ENCODE results near the gene NR4A1. TPM values are rescaled to one million over a fixed set of nuclear protein-coding genes. Genes with fewer than 3 reads are reported as not detected.

The NR4A1 gene
- total RNA-seq, 1 donor from 2014 or later = 2.3 TPM

DNA sequence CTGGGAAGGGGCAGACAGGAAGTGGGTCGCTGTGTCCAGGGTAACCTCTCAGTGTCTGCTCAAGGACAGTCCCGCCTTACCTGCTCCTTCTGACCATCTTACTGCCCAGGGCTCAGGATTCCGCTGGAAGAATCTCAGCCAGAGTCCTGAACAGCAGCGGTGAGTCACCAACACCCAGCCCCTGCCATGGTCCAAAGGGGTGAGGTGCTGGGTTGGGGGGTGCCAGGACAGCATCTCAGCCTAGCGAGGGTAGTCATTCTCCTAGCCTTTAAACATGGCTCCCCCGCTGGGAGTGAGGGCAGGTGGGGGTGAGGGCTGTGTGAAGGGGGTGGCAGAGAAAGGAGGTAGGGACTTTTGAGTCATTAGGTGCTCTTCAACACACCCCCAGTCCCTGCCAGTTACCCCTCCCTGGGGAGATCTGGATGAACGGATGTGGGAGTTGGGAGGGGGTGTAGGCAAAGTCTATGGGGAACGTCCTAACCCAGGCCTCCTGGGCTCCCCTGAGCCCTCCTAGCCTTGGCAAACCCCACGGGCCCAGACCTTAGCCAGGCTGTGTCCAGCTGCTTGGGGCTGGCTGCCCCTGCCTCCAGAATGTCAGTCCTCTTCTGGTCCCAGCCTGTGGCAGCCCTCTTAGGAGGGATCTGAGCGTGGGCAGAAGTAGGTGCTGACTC is 42.0 kb upstream of the NR4A1 start:
- Histone ChIP-seq H2AFZ (ENCODE audit: low read depth, low read length) (no peak overlapping the region), H3K27me3 (ENCODE audit: insufficient read depth, low read length) (peaks cover 7% of the 10 kb centered on the region), H3K27ac (ENCODE audit: low read depth, low read length) (no peak overlapping the region), H4K20me1 (ENCODE audit: insufficient read depth, low read length) (peaks cover 11% of the 10 kb centered on the region), H3K79me2 (ENCODE audit: insufficient read depth, low read length) (no peaks in the 10 kb centered on the region), H3K4me2 (ENCODE audit: low read length) (no peak overlapping the region), H3K36me3 (ENCODE audit: insufficient read depth, low read length) (no peaks in the 10 kb centered on the region), H3K9ac (ENCODE audit: low read length) (no peak overlapping the region), H3K9me3 (ENCODE audit: insufficient read depth, low read depth, low read length) (no peaks in the 10 kb centered on the region), H3K4me1 (ENCODE audit: insufficient read depth, low read length) (peaks cover 21% of the 10 kb centered on the region), H3K4me3 (ENCODE audit: insufficient read depth, low read depth, low read length) (no peak overlapping the region)
- Mint-ChIP-seq H3K4me1 (ENCODE audit: low read depth, unreplicated experiment) (peaks cover 24% of the 10 kb centered on the region), H3K27me3 (ENCODE audit: low read depth, unreplicated experiment) (peaks cover 14% of the 10 kb centered on the region), H3K4me3 (ENCODE audit: unreplicated experiment) (no peak overlapping the region), H3K9me3 (ENCODE audit: unreplicated experiment) (peaks cover 3% of the 10 kb centered on the region), H3K36me3 (ENCODE audit: low read depth, unreplicated experiment) (peaks cover 8% of the 10 kb centered on the region), H3K27ac (ENCODE audit: unreplicated experiment) (peak overlapping the region; percentile 26)
- FAIRE-seq = no peak
- DNase-seq (ENCODE audit: low read depth) = no peak
- TF ChIP-seq, protein P1, sequence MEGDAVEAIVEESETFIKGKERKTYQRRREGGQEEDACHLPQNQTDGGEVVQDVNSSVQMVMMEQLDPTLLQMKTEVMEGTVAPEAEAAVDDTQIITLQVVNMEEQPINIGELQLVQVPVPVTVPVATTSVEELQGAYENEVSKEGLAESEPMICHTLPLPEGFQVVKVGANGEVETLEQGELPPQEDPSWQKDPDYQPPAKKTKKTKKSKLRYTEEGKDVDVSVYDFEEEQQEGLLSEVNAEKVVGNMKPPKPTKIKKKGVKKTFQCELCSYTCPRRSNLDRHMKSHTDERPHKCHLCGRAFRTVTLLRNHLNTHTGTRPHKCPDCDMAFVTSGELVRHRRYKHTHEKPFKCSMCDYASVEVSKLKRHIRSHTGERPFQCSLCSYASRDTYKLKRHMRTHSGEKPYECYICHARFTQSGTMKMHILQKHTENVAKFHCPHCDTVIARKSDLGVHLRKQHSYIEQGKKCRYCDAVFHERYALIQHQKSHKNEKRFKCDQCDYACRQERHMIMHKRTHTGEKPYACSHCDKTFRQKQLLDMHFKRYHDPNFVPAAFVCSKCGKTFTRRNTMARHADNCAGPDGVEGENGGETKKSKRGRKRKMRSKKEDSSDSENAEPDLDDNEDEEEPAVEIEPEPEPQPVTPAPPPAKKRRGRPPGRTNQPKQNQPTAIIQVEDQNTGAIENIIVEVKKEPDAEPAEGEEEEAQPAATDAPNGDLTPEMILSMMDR (IDR thresholded peaks at IDR 0.05; ENCODE audit: insufficient read depth, low read depth, low read length) = no peak
- TF ChIP-seq EZH2 (IDR thresholded peaks at IDR 0.05; ENCODE audit: insufficient read depth, low read length) = no peak

DNA sequence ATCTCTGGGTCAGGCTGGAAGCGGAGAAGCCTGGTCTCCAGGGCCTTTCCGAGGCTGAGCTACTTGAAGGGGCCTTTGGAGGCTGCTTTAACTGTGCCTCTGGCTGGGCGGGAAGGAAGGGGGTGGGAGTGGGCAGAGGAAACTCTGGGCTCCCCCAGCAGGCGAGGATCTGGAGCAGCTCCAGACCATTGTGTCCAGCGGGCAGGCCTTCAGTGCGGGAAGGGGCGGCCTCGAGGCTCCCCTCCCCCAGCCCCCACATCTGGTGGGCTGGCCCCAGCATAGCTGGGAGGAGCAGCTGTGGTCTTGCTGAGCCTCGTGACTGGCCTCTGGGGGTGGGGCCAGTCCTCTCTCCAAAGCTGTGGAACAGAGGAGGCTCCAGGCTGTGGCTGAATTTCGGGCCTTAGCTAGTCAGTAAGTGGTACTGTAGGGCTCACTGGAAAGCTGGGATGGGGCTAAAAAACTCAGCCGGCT is 41.1 kb upstream of the NR4A1 start:
- peak overlapping the region; percentile 24 for H3K27ac ChIP-seq (ENCODE audit: low read depth, low read length)
- H3K4me1 Mint-ChIP-seq (ENCODE audit: low read depth, unreplicated experiment) = peaks cover 21% of the 10 kb centered on the region
- no peak overlapping the region for H3K4me3 ChIP-seq (ENCODE audit: insufficient read depth, low read depth, low read length)
- FAIRE-seq (no peak), DNase-seq (ENCODE audit: low read depth) (peak; percentile 73)
- no peaks in the 10 kb centered on the region for H3K9me3 ChIP-seq (ENCODE audit: insufficient read depth, low read depth, low read length)
- no peaks in the 10 kb centered on the region for H3K79me2 ChIP-seq (ENCODE audit: insufficient read depth, low read length)
- peak overlapping the region; percentile 37 for H3K4me2 ChIP-seq (ENCODE audit: low read length)
- H4K20me1 ChIP-seq (ENCODE audit: insufficient read depth, low read length) = peaks cover 10% of the 10 kb centered on the region
- H3K9ac ChIP-seq (ENCODE audit: low read length) = peak overlapping the region; percentile 17
- peak overlapping the region; percentile 68 for H3K4me3 Mint-ChIP-seq (ENCODE audit: unreplicated experiment)
- H3K4me1 ChIP-seq (ENCODE audit: insufficient read depth, low read length) = peaks cover 21% of the 10 kb centered on the region
- peaks cover 12% of the 10 kb centered on the region for H3K27me3 Mint-ChIP-seq (ENCODE audit: low read depth, unreplicated experiment)
- no peaks in the 10 kb centered on the region for H3K36me3 ChIP-seq (ENCODE audit: insufficient read depth, low read length)
- peaks cover 3% of the 10 kb centered on the region for H3K9me3 Mint-ChIP-seq (ENCODE audit: unreplicated experiment)
- peaks cover 8% of the 10 kb centered on the region for H3K36me3 Mint-ChIP-seq (ENCODE audit: low read depth, unreplicated experiment)
- peaks cover 7% of the 10 kb centered on the region for H3K27me3 ChIP-seq (ENCODE audit: insufficient read depth, low read length)
- H3K27ac Mint-ChIP-seq (ENCODE audit: unreplicated experiment) = peak overlapping the region; percentile 69
- TF ChIP-seq EZH2 (IDR thresholded peaks at IDR 0.05; ENCODE audit: insufficient read depth, low read length) = no peak
- TF ChIP-seq, protein P1 (IDR thresholded peaks at IDR 0.05; ENCODE audit: insufficient read depth, low read depth, low read length) = no peak
- H2AFZ ChIP-seq (ENCODE audit: low read depth, low read length) = peak overlapping the region; percentile 47

All from astrocyte (in vitro differentiated cells and primary cell).